Sciatic nerve (tissue), 2 donors: ENCODE measurements around the gene WFS1. TPM values are rescaled to one million over a fixed set of nuclear protein-coding genes. Genes with fewer than 3 reads are reported as not detected.

Experiments
- ATAC-seq: fragments of 200-7000 bp; cut with Tn5 transposase; one replicate; pipeline ENCODE4 v1.9.1; 2020; ENCODE audit warnings: mild to moderate bottlenecking, moderate library complexity
- DNase-seq: peaks from one replicate; pipeline ENCODE4 v3.0.0-alpha.2; 2020; ENCODE audit warnings: low spot score
- intact Hi-C: fragments of 100-400 bp; cut with DNase I; formaldehyde crosslinking; loops from one replicate; pipeline ENCODE4 v1.14.2; 2022
- total RNA-seq: library from RNA; stranded (reverse); fragmentation: NEBNext Ultra II Directional; extraction: Animal tissue kit (Norgen Biotek cat#: 25700); gene quantifications from one replicate; pipeline ENCODE4 v1.2.1, GENCODE V29; 2021
- donor health status: DM: no; HTN: no; CAD: no.
- donor health status: DM: no; HTN: no; CAD: no.

The WFS1 gene
- total RNA-seq: 39.2 TPM

GRCh38 chr4:6269616-6270511 is at the start of gene WFS1:
Gene WFS1, plus strand, starts transcription at chr4:6269850. Its CDS starts 7,606 bp downstream, at chr4:6277456.
- DNase-seq (peak; percentile 99), ATAC-seq (peak; percentile 100)
- intact Hi-C loops: no loop called here

DNA sequence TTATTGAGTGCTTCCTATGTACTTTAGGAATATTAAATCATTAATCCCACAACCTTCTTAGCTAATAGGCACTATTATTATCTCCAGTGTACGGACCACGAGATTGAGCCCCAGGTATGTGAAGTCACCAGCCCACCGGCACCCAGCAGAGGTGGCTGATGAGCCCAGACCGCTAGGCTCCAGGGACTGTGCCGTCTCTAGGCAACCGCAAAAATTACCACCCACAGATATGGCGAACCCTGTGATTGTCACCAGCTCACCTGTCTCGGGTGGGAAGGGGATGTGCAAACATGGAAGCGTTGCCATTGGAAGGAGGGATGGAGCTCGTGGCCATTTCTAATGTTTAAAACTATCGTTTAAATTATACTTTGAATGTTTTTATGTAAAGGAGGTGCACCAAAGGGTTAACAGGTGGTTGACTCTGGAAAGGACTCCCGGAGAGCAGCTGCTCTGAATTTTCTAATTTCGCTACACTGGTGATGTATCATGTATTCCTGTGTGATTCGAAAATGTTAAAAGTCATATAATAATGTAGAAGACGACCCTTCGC is 48.3 kb upstream of the WFS1 start:
- intact Hi-C loops: no loop called here
- DNase-seq (peak; percentile 3), ATAC-seq (no peak)

DNA sequence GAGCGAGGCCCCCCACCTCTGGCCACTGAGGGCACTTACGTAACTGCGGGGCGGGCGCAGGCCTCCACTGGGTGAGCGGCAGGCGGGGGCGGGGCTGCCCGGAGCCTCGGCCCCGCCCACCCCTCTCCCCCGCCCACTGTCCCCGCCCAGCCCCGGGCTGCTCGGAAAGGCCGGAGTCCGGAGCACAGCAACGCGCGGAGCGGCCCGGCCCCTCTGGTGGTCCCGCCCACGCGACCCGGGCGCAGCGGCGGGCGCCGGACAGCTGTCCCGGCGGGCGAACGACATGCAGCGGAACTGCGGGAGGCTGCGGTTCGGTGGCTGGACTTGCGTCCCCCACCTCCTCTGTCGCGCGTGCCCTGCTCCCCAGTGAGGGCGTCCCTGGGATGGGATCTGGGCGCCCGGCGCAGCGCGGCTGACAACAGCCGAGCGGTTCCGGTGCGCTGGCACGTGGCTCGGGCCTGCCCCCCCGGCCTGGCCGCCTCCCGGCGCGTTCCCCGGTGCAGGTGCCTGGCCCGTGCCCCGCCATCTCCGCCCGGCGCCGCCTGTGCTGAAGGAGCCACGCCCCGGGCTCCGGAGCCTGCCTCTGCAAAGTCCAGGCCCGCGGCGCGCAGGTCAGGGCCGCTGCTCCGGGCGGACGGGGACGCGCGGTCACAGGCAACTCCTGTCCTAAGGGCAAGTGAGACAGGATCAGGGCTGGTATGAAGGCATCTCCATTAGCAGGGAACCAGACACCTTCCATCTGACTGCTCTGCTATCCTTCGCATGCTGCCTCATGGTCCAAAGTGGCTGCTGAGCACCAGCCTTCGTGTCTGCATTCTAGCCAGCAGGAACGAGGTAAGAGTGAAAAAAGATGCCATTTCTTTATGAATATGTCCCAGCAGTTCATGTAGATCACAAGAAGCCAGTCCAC is 47.5 kb upstream of the WFS1 start:
- intact Hi-C loops: no loop called here
- peak; percentile 53 for DNase-seq
- ATAC-seq: peak; percentile 65

DNA sequence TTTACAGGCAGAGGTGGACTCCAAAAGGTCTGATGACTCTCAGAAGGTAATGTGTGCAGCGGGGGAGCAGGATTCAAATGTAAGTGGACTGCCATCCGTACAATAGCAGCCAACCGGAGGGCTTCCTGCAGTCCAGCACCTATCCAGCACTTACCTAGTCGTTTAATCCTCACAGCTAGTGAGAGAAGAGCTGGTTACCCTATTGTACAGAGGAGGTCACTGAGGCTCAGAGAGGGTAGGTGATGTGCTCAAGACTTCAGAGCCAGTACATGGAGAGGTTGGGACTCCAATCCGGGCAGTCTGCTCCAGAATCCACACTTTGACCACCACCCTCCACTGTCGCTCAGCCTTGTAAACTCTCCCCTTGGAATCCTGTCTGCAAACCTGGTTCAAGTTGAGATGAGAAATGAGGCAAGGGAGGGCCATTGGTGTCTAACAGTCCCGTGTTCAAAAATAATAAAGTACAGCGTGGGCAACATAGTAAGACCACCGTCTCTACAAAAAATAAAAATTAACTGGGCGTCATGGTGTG is 46.8 kb upstream of the WFS1 start:
- intact Hi-C loops: no loop called here
- DNase-seq (peak; percentile 17), ATAC-seq (no peak)

DNA sequence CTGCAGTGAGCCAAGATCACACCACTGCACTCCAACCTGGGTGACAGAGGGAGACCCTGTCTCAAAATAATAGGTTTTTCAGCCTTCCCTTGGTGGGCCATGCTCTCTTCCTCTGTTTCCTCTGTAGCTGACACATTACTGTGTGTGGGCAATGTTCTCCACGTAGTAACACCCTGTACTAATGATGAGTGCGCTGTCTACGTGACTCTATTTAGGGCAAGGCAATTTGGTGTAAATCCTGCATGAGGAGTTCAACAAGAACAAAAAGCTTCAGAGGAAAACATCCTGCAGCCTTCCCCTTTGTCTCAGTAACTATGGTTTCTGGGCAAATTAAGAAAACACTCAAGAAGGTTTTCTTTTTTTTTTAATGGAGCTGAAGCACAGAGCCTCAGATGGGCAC is 44.9 kb upstream of the WFS1 start:
- intact Hi-C loops: no loop called here
- DNase-seq (no peak), ATAC-seq (no peak)

- no peak for DNase-seq
- intact Hi-C loops: no loop called here
- no peak for ATAC-seq
These were observed 44.2 kb upstream of the WFS1 start for GRCh38 chr4:6225469-6225868.

DNA sequence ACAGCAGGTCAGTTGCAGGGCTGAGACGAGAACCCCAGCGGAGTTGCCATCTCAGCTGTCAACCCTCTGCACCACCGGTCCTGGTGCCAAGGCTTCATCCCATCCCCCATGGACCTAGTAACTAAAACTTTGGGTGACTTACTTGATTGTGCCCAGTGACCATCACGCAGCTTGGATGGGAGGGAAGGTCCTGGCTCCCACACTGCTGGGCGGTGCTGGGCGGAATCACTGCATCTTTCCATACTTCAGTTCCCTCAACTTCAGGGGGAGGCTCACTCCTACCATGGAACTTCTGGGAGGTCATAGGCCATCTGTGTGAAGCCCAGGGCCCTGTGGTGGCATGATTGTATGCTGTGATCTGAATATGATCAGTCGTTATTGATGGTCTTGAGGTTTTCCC is 43.1 kb upstream of the WFS1 start:
- intact Hi-C loops: no loop called here
- peak; percentile 17 for DNase-seq
- no peak for ATAC-seq

DNA sequence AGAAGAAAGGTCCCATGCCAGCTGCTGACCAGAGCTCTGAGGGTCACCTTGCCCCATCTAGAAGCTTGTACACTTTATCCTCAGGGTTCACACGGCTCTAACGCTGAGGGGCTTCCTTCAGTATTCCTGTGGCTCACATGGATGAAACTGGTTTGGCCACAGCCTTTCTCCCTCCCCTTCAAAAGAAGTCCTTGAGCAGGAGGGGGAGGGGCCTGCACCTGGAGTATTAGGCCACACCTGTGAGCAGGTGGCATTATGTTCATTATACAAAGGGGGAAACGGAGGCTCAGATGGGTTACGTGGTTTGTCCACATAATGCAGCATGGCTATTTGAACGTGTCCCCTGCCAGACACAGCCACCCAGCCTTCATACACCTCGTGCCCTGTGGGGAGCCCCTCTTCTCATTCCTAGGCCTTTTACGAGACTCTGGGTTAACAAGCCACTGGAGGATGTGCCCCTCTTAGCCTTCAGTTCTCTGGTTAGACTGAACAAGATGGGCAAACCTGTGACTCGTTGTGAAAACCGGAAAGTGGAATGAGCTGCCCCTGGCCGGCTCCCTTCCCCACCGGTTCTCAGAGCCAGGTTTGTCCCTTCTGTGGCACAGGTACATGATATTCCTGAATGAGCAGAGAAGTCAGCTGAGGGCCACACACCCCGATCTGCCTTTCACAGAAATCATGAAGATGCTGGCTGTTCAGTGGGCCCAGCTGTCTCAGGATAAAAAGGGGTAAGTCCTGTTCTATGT is 42.1 kb upstream of the WFS1 start:
- DNase-seq (peak; percentile 31), ATAC-seq (no peak)
- intact Hi-C loops: no loop called here

GRCh38 chr4:6228158-6229067 is 41.2 kb upstream of the WFS1 start:
- intact Hi-C loops: no loop called here
- peak; percentile 47 for DNase-seq
- no peak for ATAC-seq

DNA sequence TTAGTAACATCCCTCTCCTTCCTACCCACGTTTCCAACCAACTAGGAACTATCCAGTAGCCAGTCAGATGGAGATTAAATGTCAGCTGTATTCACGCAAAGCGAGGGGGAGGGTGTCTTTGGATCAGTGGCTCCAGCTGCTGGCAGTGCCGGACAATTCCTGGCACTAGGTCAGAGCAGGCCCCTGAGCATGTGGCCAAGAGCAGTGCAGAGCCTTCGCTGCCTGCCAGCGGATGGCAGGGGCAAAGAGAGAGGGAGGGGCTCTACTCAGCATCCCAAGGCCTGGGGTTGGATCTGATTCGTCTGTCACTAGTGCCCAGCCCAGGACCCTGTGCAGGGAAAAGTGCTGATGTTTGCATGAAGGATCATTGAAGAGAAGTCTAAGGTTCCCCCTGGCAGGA is 40.6 kb upstream of the WFS1 start:
- intact Hi-C loops: no loop called here
- peak; percentile 26 for DNase-seq
- no peak for ATAC-seq

- no peak for ATAC-seq
- intact Hi-C loops: no loop called here
- no peak for DNase-seq
These were observed 39.8 kb upstream of the WFS1 start for GRCh38 chr4:6229671-6230501.

- intact Hi-C loops: no loop called here
- ATAC-seq: no peak
These were observed 39.2 kb upstream of the WFS1 start for GRCh38 chr4:6230502-6230785.

GRCh38 chr4:6230827-6231662 is 38.6 kb upstream of the WFS1 start:
- ATAC-seq (no peak), DNase-seq (peak; percentile 28)
- intact Hi-C loops: no loop called here

More at GRCh38 chr4:6230502-6230785, 39.2 kb upstream of the WFS1 start:
- no peak for DNase-seq

GRCh38 chr4:6231663-6232165 is 37.9 kb upstream of the WFS1 start:
- DNase-seq (peak; percentile 19), ATAC-seq (no peak)
- intact Hi-C loops: no loop called here

DNA sequence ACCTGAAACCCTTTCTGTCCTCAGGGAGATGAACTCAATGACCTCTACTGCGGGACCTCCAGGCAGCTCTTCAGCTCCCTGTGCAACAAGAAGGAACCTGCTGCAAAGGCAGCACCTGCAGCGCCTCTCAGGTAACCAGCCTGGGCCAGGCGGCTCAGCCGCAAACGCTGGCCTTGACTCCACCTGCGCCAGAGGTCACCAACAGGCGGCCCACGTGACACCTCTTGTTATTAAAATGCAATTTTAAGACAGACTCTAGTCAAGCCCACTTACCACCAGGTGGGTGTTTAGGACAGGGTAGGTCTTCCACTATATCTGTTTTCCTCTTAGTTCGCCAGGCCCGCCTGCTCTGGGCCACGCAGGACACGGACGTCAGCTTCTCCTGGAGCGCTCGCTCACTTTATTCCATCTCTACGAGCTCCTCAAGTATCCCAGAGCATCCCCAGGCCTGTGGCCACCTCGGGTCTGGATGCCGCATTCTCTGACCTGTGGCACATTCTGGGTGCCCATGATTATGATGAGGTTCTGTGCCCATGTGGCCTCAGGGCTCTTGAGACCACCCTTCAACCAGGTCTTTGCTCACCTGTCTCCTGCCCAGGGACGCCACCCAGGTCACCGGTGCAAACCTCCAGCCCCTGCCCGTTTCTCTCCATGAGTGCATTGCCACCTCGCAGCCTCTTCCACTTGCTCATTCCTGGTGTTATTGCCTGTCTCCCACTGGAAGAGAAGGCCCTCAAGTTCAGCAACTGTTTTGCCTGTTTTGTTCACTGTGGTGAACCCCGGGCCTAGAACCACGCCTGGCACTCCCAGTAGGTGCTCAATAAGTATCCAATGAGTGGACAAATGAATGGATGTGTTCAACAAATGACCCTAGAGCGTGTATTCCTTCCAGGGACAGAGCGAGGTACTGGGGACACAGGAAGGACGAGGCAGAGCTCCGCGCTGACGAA is 36.5 kb upstream of the WFS1 start:
- intact Hi-C loops: no loop called here
- ATAC-seq (no peak), DNase-seq (no peak)
